Liver (tissue), 9 donors: ENCODE measurements around the gene EGFLAM. TPM values are rescaled to one million over a fixed set of nuclear protein-coding genes. Genes with fewer than 3 reads are reported as not detected.

Source experiments
- DNase-seq: peaks from one replicate; pipeline ENCODE4 v3.0.0-alpha.2; 2017; ENCODE audit warnings: low spot score
- H3K27ac ChIP-seq, 2 donors: one replicate each; pipeline ENCODE4 v1.7.0; 2013; ENCODE audit warnings: inconsistent platforms in 2 of 2, low read length in 2 of 2, control low read depth in 1 of 2, low read depth in 1 of 2, mild to moderate bottlenecking in 1 of 2
- H3K27me3 ChIP-seq, 4 donors: one replicate each; pipeline versions ENCODE4 v1.6.1 to v1.7.0; 2013; ENCODE audit warnings: low read length in 3 of 4, inconsistent platforms in 1 of 4, mild to moderate bottlenecking in 1 of 4, moderate library complexity in 1 of 4; ENCODE audit not compliant: control insufficient read depth in 4 of 4, insufficient read depth in 4 of 4
- H3K36me3 ChIP-seq, 4 donors: one replicate each; pipeline versions ENCODE4 v1.6.1 to v1.7.0; 2013; ENCODE audit warnings: low read length in 3 of 4, mild to moderate bottlenecking in 3 of 4, low read depth in 1 of 4, moderate library complexity in 1 of 4; ENCODE audit not compliant: control insufficient read depth in 4 of 4, insufficient read depth in 3 of 4
- H3K4me1 ChIP-seq, 4 donors: one replicate each; pipeline versions ENCODE4 v1.6.1 to v1.7.0; 2013; ENCODE audit warnings: low read length in 3 of 4, mild to moderate bottlenecking in 3 of 4, moderate library complexity in 1 of 4; ENCODE audit not compliant: control insufficient read depth in 4 of 4, insufficient read depth in 4 of 4
- H3K4me3 ChIP-seq, 3 donors: one replicate each; pipeline versions ENCODE4 v1.6.1 to v1.7.0; 2013; ENCODE audit warnings: low read length in 3 of 3, control low read depth in 1 of 3, low read depth in 1 of 3, mild to moderate bottlenecking in 1 of 3
- H3K9ac ChIP-seq, 2 donors: one replicate each; pipeline ENCODE4 v1.7.0; 2013; ENCODE audit warnings: low read length in 2 of 2, mild to moderate bottlenecking in 2 of 2, moderate library complexity in 2 of 2, control low read depth in 1 of 2, low read depth in 1 of 2
- H3K9me3 ChIP-seq, 4 donors: one replicate each; pipeline versions ENCODE4 v1.6.1 to v1.7.0; 2013; ENCODE audit warnings: low read length in 3 of 4; ENCODE audit not compliant: control insufficient read depth in 4 of 4
- EGR1 ChIP-seq, 2 donors: IDR thresholded peaks; 2 replicates each; pipeline ENCODE4 v1.6.1; 2016 to 2018; ENCODE audit warnings: antibody characterized with exemption in 2 of 2, low read depth in 2 of 2
- HNF4A ChIP-seq, 2 donors: conservative IDR thresholded peaks; 2 replicates each; pipeline ENCODE4 v1.6.1; 2016; ENCODE audit warnings: antibody characterized with exemption in 2 of 2, mild to moderate bottlenecking in 2 of 2
- HNF4G ChIP-seq: IDR thresholded peaks from 2 replicates; pipeline ENCODE4 v1.6.1; 2016; ENCODE audit warnings: antibody characterized with exemption
- JUND ChIP-seq, 2 donors: IDR thresholded peaks; 2 replicates each; pipeline ENCODE4 v1.6.1; 2016; ENCODE audit warnings: antibody characterized with exemption in 2 of 2
- NR2F2 ChIP-seq: IDR thresholded peaks from 2 replicates; pipeline ENCODE4 v1.6.1; 2016; ENCODE audit warnings: antibody characterized with exemption
- RAD21 ChIP-seq, 2 donors: IDR thresholded peaks; 2 replicates each; pipeline ENCODE4 v1.6.1; 2016; ENCODE audit warnings: antibody characterized with exemption in 2 of 2, mild to moderate bottlenecking in 2 of 2
- RXRA ChIP-seq, 2 donors: IDR thresholded peaks; 2 replicates each; pipeline ENCODE4 v1.6.1; 2017 to 2018; ENCODE audit warnings: antibody characterized with exemption in 2 of 2, mild to moderate bottlenecking in 1 of 2
- SP1 ChIP-seq: IDR thresholded peaks from 2 replicates; pipeline ENCODE4 v1.6.1; 2018; ENCODE audit warnings: antibody characterized with exemption, mild to moderate bottlenecking
- TAF1 ChIP-seq: conservative IDR thresholded peaks from 2 replicates; pipeline ENCODE4 v1.6.1; 2016; ENCODE audit warnings: antibody characterized with exemption, mild to moderate bottlenecking
- YY1 ChIP-seq: IDR thresholded peaks from 2 replicates; pipeline ENCODE4 v1.6.1; 2016; ENCODE audit warnings: antibody characterized with exemption, mild to moderate bottlenecking
- WGBS: extraction: QIAGEN DNeasy Blood & Tissue Kit; methylation state at CpG from one replicate; pipeline ENCODE4 v1.1.7; 2013; 5-methylcytosine and 5-hydroxymethylcytosine counted together
- polyA plus RNA-seq, 2 donors: library from polyadenylated mRNA; stranded (reverse) in 1 of 2; unstranded in 1 of 2; fragments of 200-250 nt in 1 of 2; fragments of >200 nt in 1 of 2; fragmentation: Nextera tagmentation in 1 of 2; extraction: Ambion mirVana in 1 of 2; gene quantifications; one replicate each; pipeline versions ENCODE4 v1.2.1 to v1.2.3, GENCODE V29; 2013 to 2015
- total RNA-seq, 2 donors: library from RNA; depleted of rRNA; stranded (reverse); fragments of >200 nt; gene quantifications; one replicate each; pipeline ENCODE4 v1.2.3, GENCODE V29; 2014
- TF ChIP-seq, protein P1 (sequence below): IDR thresholded peaks from 2 replicates; pipeline ENCODE4 v1.6.1; 2016; ENCODE audit warnings: antibody characterized with exemption
- TF ChIP-seq, protein P2 (sequence below): IDR thresholded peaks from 2 replicates; pipeline ENCODE4 v1.6.1; 2016; ENCODE audit warnings: antibody characterized with exemption, mild to moderate bottlenecking
- TF ChIP-seq, protein P3 (sequence below): IDR thresholded peaks from 2 replicates; pipeline ENCODE4 v1.6.1; 2016; ENCODE audit warnings: antibody characterized with exemption
- TF ChIP-seq, protein P4 (sequence below): IDR thresholded peaks from 2 replicates; pipeline ENCODE4 v1.6.1; 2016; ENCODE audit warnings: antibody characterized with exemption
- TF ChIP-seq, protein P5 (sequence below): fragments of 150-350 bp; IDR thresholded peaks from 2 replicates; pipeline ENCODE4 v1.5.1; 2017; ENCODE audit warnings: improper control_type of control experiment, low read depth, low read length; ENCODE audit not compliant: missing input control
- donor health status: healthy.
- donor health status: healthy.
- donor health status: healthy.
- donor health status: healthy.
- donor health status: healthy.

The EGFLAM gene
- total and polyA plus RNA-seq, 4 donors, result 1.1 to 4.9 (median 1.9) TPM

DNA sequence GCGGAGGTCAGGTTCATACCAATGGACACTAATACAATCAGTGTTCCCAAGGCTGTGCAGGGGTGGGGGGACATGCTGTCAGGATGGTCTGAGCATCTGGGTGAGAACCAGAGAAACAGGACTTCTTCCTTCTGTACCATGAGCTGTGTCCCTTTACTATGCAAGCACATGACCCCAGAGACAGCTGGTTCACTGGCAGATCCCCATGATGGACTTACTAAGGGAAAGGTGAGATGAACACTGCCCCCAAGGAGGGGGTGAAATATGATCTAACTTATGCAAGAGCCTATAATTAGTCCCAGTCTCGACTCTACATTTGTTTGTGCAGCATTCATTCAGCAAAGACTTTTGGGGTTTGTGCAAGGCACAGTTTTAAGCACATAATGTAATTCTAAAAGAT lies 206.7 kb downstream of the EGFLAM start:
- no peak for DNase-seq
- Histone ChIP-seq H3K4me3 (no peak overlapping the region), H3K27ac (peak overlapping the region in 1 of 2 donors; percentile 33), H3K36me3 (no peaks in the 10 kb centered on the region), H3K9me3 (no peaks in the 10 kb centered on the region), H3K27me3 (peaks cover 0 to 9% (median 0%) of the 10 kb centered on the region in 4 donors), H3K9ac (no peak overlapping the region), H3K4me1 (peaks cover 0 to 8% (median 5%) of the 10 kb centered on the region in 4 donors)
- TF ChIP-seq, protein P1, sequence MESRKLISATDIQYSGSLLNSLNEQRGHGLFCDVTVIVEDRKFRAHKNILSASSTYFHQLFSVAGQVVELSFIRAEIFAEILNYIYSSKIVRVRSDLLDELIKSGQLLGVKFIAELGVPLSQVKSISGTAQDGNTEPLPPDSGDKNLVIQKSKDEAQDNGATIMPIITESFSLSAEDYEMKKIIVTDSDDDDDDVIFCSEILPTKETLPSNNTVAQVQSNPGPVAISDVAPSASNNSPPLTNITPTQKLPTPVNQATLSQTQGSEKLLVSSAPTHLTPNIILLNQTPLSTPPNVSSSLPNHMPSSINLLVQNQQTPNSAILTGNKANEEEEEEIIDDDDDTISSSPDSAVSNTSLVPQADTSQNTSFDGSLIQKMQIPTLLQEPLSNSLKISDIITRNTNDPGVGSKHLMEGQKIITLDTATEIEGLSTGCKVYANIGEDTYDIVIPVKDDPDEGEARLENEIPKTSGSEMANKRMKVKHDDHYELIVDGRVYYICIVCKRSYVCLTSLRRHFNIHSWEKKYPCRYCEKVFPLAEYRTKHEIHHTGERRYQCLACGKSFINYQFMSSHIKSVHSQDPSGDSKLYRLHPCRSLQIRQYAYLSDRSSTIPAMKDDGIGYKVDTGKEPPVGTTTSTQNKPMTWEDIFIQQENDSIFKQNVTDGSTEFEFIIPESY, result no peak
- TF ChIP-seq, protein P2, sequence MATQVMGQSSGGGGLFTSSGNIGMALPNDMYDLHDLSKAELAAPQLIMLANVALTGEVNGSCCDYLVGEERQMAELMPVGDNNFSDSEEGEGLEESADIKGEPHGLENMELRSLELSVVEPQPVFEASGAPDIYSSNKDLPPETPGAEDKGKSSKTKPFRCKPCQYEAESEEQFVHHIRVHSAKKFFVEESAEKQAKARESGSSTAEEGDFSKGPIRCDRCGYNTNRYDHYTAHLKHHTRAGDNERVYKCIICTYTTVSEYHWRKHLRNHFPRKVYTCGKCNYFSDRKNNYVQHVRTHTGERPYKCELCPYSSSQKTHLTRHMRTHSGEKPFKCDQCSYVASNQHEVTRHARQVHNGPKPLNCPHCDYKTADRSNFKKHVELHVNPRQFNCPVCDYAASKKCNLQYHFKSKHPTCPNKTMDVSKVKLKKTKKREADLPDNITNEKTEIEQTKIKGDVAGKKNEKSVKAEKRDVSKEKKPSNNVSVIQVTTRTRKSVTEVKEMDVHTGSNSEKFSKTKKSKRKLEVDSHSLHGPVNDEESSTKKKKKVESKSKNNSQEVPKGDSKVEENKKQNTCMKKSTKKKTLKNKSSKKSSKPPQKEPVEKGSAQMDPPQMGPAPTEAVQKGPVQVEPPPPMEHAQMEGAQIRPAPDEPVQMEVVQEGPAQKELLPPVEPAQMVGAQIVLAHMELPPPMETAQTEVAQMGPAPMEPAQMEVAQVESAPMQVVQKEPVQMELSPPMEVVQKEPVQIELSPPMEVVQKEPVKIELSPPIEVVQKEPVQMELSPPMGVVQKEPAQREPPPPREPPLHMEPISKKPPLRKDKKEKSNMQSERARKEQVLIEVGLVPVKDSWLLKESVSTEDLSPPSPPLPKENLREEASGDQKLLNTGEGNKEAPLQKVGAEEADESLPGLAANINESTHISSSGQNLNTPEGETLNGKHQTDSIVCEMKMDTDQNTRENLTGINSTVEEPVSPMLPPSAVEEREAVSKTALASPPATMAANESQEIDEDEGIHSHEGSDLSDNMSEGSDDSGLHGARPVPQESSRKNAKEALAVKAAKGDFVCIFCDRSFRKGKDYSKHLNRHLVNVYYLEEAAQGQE, result no peak
- TF ChIP-seq, protein P3, sequence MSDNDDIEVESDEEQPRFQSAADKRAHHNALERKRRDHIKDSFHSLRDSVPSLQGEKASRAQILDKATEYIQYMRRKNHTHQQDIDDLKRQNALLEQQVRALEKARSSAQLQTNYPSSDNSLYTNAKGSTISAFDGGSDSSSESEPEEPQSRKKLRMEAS, result no peak
- TF ChIP-seq TAF1 (no peak), HNF4G (no peak), NR2F2 (no peak), HNF4A (conservative IDR thresholded peaks at IDR 0.05) (no peak), SP1 (no peak), JUND (IDR thresholded peaks at IDR 0.05) (no peak), EGR1 (IDR thresholded peaks at IDR 0.05; ENCODE audit: low read depth in 2 of 2) (no peak), YY1 (no peak), RAD21 (IDR thresholded peaks at IDR 0.05) (no peak), RXRA (IDR thresholded peaks at IDR 0.05) (no peak)
- TF ChIP-seq, protein P4, sequence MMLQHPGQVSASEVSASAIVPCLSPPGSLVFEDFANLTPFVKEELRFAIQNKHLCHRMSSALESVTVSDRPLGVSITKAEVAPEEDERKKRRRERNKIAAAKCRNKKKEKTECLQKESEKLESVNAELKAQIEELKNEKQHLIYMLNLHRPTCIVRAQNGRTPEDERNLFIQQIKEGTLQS, result no peak
- TF ChIP-seq, protein P5, sequence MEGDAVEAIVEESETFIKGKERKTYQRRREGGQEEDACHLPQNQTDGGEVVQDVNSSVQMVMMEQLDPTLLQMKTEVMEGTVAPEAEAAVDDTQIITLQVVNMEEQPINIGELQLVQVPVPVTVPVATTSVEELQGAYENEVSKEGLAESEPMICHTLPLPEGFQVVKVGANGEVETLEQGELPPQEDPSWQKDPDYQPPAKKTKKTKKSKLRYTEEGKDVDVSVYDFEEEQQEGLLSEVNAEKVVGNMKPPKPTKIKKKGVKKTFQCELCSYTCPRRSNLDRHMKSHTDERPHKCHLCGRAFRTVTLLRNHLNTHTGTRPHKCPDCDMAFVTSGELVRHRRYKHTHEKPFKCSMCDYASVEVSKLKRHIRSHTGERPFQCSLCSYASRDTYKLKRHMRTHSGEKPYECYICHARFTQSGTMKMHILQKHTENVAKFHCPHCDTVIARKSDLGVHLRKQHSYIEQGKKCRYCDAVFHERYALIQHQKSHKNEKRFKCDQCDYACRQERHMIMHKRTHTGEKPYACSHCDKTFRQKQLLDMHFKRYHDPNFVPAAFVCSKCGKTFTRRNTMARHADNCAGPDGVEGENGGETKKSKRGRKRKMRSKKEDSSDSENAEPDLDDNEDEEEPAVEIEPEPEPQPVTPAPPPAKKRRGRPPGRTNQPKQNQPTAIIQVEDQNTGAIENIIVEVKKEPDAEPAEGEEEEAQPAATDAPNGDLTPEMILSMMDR, result no peak
- WGBS, result 71% methylated on average over 2 of the region's 2 CpGs
